H54 (cell line): ENCODE measurements around the gene CRYZL1.
"Not testable (repeated sequence)": the region's sequence is repeated elsewhere in the genome, so short reads cannot be mapped to it uniquely, and the experiment has no call there.

ENCODE experiments used
- DNase-seq: peaks from one replicate; pipeline ENCODE4 v3.0.0; 2011; ENCODE audit warnings: low spot score, mixed read lengths; ENCODE audit not compliant: insufficient read length
- FAIRE-seq: peaks from 3 replicates; lab custom pipeline; 2011; peaks lifted over from hg19 to GRCh38; lab: Jason Lieb, UNC
- POLR2A ChIP-seq: IDR thresholded peaks from 2 replicates; pipeline ENCODE4 v1.6.1; 2011; ENCODE audit warnings: low read depth, mild to moderate bottlenecking, low read length

The CRYZL1 gene

GRCh38 chr21:33634254-33634653 is 7.3 kb downstream of the CRYZL1 start:
- TF ChIP-seq POLR2A: no peak
- DNase-seq (no peak), FAIRE-seq (no peak)

GRCh38 chr21:33626151-33626550 is 15.4 kb downstream of the CRYZL1 start:
- DNase-seq, FAIRE-seq: not testable (repeated sequence)

- FAIRE-seq: no peak
- no peak for DNase-seq
- TF ChIP-seq POLR2A: no peak
Observed at GRCh38 chr21:33622253-33622652, 19.3 kb downstream of the CRYZL1 start.

GRCh38 chr21:33619726-33620125 is 21.8 kb downstream of the CRYZL1 start:
- FAIRE-seq: no peak
- no peak for DNase-seq
- no peak for TF ChIP-seq POLR2A

GRCh38 chr21:33618407-33618806 is 23.1 kb downstream of the CRYZL1 start:
- FAIRE-seq (peak; percentile 6), DNase-seq (no peak)
- TF ChIP-seq POLR2A: no peak

- FAIRE-seq, DNase-seq: not testable (repeated sequence)
Observed at GRCh38 chr21:33617565-33617964, 24.0 kb downstream of the CRYZL1 start.

- DNase-seq (no peak), FAIRE-seq (no peak)
- no peak for TF ChIP-seq POLR2A
Observed at GRCh38 chr21:33611006-33611744, 30.4 kb downstream of the CRYZL1 start.

- no peak for TF ChIP-seq POLR2A
- DNase-seq (no peak), FAIRE-seq (peak; percentile 38)
Observed at GRCh38 chr21:33608559-33608958, 33.0 kb downstream of the CRYZL1 start.

GRCh38 chr21:33598051-33598450 is 43.5 kb downstream of the CRYZL1 start:
- TF ChIP-seq POLR2A: no peak
- FAIRE-seq (no peak), DNase-seq (no peak)

- peak; percentile 87 for TF ChIP-seq POLR2A
- FAIRE-seq (no peak), DNase-seq (peak; percentile 95)
Observed at GRCh38 chr21:33588485-33589335, 52.8 kb downstream of the CRYZL1 start, which contains the start of gene DONSON. TSS of gene DONSON (minus strand) at chr21:33588684. CDS start at chr21:33588641, 43 bp downstream.

GRCh38 chr21:33587792-33588484 is 53.6 kb downstream of the CRYZL1 start:
- TF ChIP-seq POLR2A: no peak
- FAIRE-seq (no peak), DNase-seq (peak; percentile 62)

GRCh38 chr21:33586927-33587326 is 54.6 kb downstream of the CRYZL1 start:
- FAIRE-seq (no peak), DNase-seq (no peak)
- no peak for TF ChIP-seq POLR2A

GRCh38 chr21:33584455-33584854 is 57.1 kb downstream of the CRYZL1 start:
- TF ChIP-seq POLR2A: no peak
- FAIRE-seq: no peak
- no peak for DNase-seq

- no peak for TF ChIP-seq POLR2A
- peak; percentile 45 for FAIRE-seq
Observed at GRCh38 chr21:33578959-33579542, 62.5 kb downstream of the CRYZL1 start.

More at GRCh38 chr21:33578959-33579542, 62.5 kb downstream of the CRYZL1 start:
- no peak for DNase-seq
